GM21576 (cell line): ENCODE measurements around the gene COL8A1.
A peak's percentile ranks its signal among the peaks of the same experiment; 100 is the strongest.
"Not testable (repeated sequence)": the region's sequence is repeated elsewhere in the genome, so short reads cannot be mapped to it uniquely, and the experiment has no call there.

Source experiments
- ATAC-seq: cut with Tn5 transposase; IDR thresholded peaks from one replicate; pipeline ENCODE4 v1.9.1; 2021; ENCODE audit warnings: mild to moderate bottlenecking, moderate library complexity; ENCODE audit not compliant: unreplicated experiment

The COL8A1 gene

DNA sequence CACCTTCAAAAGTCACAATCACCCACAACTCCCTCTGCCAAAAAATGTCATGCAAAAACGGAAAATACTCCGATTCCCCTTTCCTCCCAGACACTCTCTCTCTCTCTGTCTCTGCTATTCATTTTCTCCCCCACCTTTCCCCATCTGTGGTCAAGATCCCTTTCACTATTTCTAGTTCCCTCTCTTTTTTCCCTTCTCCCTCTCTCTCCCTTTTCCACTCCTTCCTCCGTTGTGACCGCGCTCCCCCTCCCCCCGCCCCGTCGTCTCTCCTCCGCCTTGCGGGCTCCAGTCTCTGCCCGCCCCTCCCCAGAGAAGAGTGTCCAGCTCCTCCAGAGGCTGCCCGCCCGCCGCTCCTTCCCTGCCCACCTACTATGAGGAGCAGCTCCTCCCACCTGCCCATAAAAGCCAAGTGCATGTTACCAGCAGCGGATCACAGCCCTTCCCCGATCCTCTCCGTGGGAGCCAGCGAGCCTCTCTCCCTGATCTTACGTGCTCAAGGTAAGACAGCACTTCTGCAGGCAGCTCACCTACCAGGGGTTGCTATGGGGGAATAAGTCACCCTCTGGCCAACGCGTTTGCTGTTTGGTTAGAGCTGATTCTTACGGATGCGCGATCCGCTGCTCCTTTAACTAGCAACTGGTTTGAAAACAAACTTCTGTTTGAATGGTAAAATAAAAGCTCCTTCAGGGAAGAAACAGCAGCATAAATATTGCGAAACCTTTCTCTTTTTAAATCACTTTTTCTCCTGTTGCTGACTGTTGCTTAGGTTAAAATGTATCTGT lies at the start of gene COL8A1:
COL8A1 (plus strand) TSS at position 428 of the 782 bp plus-strand sequence. CDS start 152,089 bp downstream, outside the sequence.
- ATAC-seq: no peak

DNA sequence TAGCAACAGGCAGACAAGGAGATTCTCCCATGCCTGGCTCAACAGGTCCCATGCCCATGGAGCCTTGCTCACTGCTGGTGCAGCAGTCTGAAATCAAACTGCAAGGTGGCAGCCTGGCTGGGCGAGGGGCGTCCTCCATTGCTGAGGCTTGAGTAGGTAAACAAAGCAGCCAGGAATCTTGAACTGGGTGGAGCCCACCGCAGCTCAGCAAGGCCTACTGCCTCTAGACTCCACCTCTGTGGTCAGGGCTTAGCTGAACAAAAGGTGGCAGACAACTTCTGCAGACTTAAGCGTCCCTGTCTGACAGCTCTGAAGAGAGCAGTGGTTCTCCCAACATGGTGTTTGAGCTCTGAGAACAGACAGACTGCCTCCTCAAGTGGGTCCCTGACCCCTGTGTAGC lies 49.2 kb upstream of the COL8A1 start:
- not testable (repeated sequence) for ATAC-seq

DNA sequence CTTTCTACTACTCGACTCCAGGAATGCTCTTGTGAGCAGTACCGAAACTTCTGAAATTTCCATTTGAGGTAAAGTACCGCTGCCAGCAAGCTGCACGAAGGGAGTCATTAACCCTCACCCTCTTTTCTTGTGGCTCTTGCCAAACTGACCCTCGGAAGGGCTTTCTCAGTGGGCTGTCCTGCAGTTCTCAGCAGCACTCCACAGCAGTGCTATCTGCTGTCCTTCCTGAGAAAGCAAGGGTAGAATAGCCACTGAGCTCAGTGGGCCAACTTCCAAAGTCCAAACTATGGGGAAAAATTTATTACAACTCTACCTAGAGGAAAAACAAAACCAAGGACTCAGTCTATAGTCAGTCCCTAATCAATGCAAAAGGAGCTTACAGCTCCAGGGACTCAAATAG lies 38.5 kb upstream of the COL8A1 start:
- ATAC-seq: no peak

DNA sequence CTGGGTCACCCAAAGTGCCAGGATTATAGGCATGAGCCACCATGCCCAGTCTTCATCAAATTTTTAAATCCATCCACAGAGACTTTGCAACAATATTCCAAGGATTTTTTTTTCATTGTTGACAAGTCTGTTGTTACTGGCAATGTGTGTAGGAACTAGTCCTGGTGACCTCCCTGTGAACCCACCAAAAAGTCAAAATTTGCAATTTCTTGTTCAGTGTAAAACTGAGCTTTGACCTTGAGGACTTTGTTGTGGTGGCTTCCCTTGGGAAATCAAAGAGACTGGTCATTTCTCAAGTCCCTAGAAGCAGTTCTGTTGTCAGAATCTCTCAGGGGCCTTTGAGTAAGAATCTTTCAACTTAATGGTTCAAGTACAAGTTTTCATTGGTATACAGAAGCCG lies 36.9 kb upstream of the COL8A1 start:
- no peak for ATAC-seq

DNA sequence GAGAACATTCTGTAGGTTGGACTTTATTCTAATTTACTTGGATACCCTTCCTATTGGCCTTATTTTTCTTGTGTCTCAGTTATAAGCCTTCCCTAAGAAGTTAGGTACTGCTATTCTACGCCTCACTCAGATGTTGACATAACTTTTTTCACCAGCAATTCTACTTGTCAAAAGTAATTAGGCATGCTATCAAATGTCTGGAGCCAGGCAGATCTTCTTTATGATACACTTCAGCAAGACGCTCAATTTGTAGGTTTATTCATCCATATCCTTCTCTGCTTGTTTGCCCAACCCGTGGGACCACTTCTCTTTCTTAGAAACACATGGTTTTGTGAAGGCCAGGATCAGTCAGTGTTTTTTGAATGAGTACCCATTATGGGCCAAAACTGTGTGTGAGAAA lies 36.2 kb upstream of the COL8A1 start:
- ATAC-seq: no peak

DNA sequence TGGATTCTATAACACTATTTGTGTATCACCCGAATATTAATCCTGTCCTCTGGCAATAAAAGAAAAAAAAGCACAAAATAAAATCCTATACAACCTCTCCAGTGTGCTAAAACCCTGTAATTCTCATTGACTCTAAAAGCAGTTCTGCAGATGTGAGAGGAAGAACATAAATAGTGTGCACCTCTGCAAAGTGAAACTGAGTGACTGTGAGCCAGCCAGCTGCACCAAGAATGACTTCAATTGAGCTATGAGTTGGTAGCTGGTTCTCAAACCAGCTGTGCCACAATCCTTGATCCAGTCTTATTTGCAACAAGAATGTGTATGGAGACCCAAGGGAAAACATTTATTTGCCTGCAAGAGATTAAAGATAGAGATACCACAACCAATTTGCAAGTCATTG lies 31.2 kb upstream of the COL8A1 start:
- peak; percentile 71 for ATAC-seq

DNA sequence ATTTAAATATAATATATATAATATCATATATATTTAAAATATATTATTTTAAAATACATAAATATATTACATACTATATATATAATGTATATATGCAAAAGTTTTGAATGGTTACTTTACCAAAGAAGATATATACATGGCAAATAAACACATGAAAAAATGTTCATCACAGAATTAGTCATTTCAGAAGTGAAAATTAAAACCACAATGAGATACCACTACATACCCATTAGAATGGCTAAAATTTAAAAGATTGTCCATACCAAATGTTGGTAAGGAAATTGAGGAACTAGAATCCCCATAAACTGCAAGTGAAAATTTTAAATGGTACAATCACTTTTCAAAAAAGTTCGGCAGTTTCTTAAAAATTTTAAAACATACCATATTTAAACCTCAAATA lies 23.6 kb upstream of the COL8A1 start:
- no peak for ATAC-seq

DNA sequence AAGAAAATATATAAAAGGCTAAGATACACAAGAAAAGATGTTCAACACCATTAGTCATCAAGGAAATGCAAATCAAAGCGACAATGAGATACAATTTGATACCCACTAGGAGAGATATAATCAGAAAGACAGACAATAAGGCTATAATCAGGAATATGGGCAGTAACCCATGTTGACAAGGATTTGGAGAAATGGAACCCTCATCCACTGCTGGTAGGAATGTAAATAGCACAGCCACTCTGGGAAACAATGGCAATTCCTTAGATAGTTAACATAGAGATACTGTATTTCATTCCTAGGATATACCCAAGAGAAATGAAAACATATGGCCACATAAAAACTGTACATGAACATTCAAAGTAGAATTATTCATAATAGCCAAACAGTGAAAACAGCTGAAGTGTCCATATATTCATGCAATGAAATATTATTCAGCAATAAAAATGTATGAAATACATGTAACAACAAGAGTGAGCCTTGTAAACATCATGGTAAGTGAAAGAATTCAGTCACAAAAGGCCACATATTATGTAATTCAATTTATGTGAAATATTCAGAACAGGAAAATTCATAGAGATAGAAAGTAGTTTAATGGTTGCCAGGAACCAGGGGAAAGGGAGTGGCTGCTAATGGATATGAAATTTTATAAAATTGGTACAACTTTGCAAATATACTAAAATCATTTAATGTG lies 18.2 kb upstream of the COL8A1 start:
- ATAC-seq: no peak

DNA sequence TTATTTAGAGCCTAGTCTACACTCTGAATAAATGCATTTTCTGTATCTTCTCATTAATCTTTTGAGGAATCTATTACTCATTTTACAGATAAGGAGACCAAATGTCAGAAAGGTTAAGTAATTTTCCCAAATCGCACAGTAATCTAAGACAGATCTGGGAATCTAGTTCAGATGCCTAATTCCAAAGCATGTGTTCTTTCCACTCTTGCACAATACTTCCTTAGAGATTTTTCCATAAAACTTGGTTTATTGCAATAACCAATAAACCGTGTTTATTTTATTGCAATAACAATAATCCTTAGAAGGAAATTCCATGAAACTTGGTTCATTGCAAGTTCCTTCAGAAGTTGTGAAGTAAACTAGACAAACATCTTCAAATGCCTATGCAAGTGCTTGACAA lies 17.4 kb upstream of the COL8A1 start:
- ATAC-seq: no peak

DNA sequence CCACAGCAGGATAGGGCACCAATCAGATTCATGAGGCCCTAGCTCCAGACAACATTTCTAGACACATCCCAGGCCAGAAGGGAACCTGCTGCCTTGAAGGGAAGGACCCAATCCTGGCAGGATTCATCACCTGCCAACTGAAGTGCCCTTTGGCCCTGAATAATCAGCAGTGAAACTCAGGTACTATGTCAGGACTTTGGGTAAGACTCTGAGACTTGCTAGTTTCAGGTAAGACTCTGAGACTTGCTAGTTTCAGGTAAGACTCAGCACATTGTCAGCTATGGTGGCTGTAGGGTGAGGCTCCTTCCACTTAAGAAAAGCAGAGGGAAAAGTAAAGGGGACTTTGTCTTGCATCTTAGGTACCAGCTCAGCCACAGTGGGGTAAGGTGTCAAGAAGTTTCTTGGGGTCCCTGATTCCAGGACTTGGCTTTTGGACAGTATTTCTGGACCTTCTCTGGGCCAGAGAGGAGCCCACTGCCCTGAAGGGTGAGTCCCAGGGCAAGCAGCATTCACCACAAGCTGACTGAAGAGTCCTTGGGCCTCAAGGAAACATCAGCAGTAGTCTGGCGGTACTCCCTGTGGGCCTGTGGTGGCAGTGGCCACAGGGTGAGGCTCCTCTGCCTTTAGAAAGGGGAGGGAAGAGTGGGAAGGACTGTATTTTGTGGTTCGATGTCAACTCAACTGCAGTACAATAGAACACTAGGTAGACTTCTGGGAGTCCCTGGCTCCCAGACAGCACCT lies 13.7 kb upstream of the COL8A1 start:
- peak; percentile 50 for ATAC-seq

DNA sequence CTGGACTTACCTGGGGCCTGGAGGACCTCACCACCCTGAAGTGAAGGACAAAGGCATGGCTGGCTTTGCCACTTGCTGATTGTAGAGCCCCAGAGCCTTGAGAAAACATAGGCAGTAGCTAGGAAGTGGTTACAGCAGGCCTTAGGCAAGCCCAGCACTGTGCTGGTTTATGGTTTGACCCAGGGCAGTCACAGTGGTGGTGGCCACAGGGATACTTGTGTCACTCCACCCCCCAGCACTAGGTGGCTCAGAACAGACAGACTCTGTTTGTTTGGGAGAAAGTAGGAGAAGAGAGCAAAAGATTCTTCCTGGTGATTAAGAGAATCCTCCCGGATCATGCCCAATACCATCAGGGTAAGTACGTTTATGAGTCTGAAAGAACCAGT lies 13.2 kb upstream of the COL8A1 start:
- no peak for ATAC-seq

DNA sequence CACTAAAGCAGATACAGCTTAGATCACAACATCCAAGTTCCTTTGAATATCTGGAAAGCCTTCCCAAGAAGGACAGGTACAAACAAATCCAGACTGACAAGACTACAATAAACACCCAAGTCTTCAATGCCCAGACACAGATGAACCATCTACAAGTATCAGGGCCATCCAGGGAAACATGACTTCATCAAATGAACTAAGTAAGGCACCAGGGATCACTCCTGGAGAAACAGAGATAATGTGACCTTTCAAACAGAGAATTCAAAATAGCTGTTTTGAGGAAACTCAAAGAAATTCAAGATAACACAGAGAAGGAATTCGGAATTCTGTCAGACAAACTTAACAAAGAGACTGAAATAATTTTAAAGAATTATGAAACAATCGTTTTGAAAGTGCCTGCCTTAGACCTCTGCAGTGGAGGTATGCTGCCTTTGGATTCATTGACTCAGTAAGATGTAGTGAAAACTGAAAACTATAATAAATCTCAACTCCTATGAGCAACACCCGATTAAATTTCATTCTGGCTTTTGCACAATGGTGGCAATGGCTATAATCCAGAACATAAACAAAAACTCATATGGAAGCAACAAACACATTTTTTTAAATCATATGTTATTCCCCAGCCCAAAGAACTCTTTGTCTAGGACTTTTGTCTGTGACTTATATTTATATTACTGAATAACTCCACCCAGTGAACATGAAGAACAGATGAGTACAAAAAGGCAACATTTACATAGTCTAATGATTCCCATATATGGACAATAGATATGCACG lies 12.6 kb upstream of the COL8A1 start:
- no peak for ATAC-seq

DNA sequence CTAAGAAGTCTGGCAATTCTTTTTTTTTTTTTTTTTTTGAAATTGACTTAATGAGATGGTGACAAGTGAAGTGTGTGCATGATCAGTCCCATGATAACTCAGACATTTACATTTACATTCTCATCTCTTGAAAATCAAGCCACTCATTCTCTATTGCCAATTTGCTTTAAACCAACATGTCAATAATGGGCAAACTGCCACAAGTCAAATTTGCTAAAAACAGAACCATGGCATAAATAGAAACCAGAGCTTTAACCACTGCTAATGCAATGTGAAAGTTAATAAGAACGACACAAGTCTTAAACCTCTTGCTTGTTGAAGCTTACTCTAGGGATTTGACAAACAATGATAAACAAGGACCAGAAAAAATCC lies 12.0 kb upstream of the COL8A1 start:
- ATAC-seq: peak; percentile 56

DNA sequence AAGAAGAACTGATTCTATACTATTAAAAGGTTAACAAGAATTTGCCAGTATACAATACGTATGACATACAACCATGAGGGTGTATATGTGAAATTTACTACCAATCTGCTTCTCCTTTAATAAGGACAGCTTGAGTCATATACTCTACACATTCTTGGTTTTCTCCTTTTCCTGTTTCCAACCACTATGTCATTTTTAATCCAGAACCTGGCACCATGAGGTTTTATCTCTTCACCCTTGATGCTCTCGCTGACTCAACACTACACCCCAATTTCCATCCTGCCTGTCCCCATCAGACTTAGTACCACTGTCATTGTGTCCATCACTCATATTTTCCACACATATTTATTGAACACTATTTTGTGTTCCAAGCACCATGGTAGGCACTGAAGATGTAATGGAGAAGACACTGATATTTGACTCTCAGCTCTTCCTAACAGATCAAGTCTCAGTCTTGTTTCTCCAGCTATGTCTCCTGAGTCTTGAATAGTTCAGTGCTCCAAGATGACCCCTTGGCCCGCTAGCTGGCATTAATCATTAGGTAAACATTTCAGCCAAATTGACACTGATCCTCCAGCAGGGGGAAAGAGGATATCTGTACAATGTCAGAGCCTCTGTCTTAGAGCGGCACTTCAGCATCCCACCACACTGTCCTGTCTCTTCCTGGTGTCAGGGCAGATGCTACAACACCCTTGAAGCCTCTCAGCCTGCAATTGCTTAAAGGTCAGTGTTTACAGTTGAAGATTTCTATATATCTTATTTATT lies 11.2 kb upstream of the COL8A1 start:
- no peak for ATAC-seq

DNA sequence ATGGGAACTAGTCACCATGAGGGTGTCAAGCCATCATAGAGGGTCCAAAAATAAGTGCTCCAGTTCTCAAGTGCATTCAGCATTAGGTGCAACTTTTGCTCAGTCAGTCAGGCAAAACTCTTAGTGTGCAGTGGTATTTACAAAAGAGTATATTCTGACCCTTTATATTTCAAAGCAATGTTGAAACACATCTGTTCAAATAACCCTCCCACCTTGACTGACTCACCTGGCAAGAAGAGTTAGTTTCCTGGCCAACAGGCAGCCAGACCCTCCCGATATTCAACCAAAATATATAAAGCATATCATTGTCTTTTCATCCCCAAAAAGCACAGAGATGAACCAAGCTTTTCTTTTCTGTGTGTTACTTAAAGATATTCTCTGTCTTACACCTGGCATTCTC lies 7.6 kb upstream of the COL8A1 start:
- ATAC-seq: no peak

DNA sequence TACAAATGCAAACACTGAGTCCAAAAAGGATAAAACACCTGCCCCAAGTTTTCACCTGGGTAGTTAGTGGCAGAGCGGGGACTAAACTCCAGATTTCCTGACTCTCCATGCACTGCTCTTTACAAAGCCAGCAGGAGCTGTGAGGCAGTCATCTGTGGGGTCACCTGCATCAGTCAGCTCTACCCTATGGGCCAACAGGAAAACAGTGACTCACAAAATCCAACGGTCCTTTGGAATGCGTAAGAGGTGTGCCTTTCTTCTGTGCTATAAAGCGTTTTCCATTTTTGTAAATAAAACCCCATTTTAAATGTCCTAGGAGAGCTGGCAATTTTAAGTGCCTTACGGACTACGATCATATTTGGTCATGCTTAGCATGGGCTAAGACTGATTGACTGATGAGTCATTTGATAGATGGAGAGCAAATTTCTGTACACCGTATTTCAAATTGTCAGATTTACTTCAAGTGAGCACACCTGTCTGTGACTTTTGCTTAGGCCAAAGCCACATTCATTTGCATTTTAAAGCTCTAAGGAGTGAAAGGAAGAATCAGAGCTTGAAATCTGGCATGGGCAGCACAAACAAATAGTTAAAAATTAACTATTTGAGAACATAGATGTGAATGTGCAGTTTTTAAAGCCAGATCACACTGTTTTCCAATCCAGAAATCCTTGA lies 4.4 kb upstream of the COL8A1 start:
- no peak for ATAC-seq

DNA sequence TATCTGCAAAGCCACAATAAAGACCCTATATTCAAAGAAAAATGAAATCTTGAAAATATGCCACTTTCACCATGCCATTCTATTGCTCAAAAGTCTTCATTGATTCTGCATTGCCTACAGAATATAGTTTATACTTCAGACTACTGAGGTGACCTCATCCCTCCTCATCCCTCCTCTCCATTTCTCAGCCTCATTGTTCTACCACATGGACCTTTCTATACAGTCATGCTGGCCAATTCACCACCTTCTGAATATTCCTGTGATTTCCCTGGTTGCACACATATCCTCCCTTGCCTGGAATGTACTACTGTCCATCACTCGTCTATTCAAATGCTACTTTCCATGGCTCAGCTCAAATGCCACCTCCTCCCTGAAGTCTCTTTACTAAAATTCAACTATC lies 3.5 kb upstream of the COL8A1 start:
- no peak for ATAC-seq

DNA sequence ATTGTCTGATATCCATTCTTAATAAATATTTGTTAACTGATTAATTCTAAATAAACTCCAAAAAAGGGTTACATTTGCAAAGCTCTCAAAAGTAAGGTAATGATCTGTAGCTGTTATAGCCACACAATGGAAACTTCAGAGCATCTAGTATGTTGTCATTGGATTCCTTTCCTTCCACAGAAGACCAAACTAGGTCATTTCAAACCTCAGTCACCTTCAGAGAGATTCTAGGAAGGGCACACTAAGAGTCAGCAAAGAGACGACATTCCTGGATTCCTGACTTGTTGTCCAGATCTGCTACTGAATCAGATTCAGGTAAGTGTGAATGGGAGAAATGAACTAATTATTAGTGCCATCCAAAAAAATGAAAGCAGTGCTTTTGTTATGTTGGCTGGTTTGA lies 3.0 kb upstream of the COL8A1 start:
- ATAC-seq: no peak

DNA sequence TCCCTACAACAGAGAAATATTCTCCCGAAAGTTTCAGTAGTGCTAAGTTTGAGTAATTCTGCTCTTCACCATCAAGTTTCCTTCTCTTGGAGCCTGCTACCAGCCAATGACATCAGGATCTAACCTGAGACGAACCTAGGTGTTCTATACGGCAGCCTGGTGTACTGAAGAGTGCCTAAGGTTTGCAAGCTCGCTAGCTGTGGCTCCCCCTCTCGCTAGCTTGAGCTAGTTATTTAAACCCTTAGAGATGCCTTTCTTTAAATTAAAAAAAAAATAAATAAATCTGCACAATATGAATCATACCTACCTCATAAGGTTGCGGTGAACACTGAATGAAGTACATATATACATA lies 1.4 kb upstream of the COL8A1 start:
- ATAC-seq: no peak
